HG02798 (cell line): Measurements from ENCODE around the gene LEO1.

Experiments used
- ATAC-seq: cut with Tn5 transposase; IDR thresholded peaks from one replicate; pipeline ENCODE4 v1.9.1; 2021; ENCODE audit warnings: mild to moderate bottlenecking; ENCODE audit not compliant: unreplicated experiment, poor library complexity

The LEO1 gene

DNA sequence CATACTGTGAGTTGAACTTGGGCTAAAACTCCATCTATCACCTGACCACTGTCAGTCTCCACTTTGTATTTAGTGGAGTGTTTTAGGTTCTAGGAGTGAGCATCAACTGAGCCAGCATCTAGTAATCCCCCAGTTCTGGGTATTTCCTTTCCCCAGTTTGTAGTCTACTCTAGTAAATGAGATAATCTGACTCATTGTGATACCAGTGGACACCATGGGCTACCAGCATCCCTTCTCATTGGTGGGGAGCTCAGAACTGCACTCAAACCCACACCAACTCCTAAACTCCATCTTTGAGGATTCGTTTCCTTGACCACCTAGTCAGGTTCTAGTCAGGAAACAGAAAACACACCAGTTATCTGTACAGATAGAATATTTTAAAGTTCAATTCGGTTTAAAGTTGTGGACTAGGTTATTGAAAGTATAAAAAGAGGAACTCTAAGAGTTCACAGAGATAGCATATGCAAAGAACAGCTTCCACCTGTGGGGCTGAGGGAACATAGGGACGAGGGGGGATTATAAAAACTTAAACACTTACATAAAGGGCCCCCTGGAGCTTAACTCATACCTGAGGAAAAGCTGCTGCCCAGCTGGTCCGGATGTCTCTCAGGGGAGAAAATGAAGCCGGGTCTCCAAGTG, 36.0 kb downstream of the LEO1 start:
- ATAC-seq, result peak; percentile 87

DNA sequence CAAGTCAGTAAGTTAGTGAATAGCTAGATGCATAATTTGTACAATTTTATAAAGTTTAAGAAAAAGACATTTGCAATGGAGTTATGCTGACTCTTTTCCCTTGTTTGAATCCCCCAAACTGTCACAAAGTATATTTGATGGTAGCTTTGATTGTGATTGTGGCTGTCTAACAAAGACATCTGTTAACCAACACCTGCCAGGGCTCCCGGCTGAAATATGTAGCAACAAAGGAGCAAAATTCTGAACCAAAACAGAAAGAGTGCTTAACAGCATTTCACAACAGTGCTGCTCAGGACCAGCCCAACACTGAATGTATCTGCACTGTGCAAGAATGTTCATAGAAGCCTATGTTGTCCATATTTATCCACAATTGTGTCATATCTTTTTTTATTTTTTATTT, 39.4 kb downstream of the LEO1 start:
- ATAC-seq, result no peak

DNA sequence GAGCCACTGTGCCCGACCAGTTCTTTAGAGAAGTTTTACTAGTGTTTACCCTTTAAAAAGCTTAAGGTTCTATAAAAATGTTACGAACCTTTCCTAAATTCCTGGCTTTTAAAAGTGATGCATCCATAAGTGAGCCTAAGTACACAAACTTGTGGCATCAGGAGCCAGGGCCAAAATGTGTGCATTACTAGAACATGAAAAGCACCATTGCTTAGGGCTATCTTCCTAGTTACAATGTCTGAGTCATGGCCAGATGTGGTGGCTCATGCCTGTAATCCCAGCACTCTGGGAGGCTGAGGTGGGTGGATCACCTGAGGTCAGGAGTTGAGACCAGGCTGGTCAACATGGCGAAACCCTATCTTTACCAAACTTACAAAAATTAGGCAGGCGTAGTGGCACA, 39.9 kb downstream of the LEO1 start:
- ATAC-seq, result no peak

DNA sequence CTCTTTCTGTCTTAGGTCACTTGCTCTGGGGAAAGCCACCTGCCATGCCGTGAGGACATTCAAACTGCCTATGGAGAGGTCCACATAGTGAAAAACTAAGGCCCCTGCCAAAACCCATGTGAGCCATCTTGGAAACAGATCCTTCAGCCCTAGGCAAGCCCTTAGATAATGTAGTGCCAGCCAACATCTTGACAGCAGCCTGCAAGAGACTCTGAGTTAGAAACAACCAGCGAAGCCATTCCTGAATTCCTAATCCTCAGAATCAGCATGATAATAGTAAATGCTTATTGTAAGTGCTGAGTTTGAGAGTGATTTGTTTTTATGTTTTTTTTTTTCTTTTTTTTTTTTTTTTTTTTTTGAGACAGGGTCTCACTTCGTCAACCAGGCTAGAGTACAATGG, 40.6 kb downstream of the LEO1 start:
- ATAC-seq, result no peak

DNA sequence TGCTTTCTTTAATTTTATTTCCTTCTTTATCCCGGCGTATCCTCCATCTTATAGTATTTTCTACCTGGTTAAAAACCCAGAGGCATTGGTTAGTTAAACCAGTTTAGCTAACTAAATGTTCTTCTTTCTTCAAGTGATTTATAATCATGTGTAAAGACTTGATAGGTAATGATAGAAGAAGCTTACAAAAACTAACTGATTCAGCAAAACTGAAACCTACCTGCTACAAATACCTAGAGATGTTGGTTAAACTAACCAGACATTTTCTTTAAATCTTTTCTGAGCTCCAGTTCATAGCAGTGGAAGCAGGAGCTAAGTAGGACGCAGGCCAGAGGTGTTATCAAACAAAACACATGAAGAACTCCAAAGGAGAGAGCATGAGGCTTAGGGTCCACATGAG, 44.8 kb downstream of the LEO1 start:
- no peak for ATAC-seq

DNA sequence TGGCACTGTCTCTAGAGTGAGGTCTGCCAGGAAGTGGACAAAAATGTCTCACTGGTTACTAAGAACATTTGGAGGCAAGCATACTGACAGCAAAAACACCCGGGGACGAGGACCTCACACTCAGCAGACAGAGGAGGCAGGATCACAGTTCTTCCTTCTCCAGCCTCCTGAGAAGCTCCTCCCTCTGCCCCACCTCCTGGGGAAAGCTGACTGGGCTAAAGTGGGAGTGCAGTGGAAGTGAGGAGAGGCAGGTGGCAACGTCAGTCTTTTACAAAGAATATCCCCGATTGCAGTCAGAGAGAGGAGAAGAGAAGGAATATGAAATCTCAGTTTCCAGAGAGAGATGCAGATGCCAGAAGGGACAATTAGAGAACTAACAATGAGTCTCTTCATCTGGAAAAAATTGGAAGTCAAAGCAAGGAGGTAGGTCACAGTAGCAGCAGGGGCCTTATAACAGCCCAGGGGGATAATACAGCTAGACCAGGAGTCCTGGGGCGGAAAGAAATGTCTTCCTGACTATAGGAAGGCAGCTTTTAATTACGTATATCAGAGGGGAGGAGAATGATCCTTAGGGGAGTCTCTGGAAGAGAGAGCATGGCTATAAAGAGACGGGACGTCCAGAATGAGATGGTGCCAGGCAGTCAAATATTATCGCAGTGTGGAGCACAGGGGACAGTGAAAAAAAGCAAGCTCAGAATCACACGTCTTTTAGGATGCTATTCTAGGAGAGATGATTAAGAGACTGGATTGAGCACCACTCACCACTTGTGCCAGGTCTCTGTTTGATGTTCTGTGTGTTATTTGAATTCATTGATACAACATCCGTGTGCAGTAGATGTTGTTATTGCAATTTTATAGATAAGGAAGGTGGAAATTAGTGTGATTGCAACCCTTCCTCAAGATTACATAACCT, 47.2 kb downstream of the LEO1 start:
- no peak for ATAC-seq

DNA sequence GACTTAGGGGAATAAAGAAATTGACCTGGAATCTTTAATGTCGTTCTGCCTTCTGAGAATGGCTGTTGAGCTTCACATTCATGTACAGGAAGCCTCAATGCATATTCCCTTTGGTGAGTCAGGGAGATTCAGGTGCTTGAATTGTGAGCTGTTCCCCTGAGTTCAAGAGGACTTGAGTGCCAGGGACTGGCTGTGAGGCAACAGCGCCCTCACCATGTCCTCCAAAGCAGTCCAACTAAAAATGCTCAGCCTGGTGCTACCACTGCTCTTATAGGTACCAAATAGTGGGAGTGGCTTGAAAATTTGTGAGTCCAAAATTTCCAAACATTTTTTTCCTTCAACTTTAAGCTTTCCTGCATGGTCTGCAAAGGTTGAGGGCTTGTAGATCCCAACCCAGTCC, 54.1 kb downstream of the LEO1 start:
- no peak for ATAC-seq

DNA sequence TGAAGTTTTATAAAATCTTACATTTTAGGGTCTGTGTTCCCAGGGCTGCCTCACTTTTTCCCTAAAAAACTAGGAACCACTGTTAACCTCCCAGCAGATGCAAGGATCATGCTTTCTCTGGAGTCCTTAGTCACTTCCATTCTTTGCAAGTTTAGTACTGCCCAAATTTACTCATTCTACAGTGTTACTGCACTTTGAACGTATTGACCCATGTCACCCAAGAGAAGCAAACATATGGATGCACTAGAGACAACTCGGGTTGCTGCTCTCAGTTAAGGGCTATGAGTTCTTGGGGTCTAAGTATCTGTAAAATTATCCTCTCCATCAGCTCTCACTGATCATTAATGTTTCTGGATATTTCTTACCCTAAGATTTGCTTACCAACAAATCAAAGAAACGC, 59.0 kb downstream of the LEO1 start:
- ATAC-seq, result no peak

DNA sequence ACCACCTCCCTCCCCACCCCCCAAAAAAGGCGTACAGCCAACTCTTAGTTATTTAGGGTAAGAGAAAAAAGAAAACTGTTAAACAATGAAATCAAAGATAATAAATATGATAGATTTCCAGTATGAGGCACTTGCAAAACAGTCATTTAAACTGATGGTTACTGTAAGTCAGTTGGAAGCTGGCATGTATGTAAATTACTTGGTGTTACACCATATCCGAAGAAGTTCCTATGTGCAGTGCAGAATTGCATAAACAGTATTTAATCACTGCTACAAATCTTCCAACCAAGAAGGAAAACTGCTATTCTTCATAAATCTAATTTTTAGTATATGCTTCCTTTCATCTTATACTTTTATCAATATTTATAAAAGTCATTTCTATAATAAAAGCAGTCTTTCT, 62.0 kb downstream of the LEO1 start:
- no peak for ATAC-seq

DNA sequence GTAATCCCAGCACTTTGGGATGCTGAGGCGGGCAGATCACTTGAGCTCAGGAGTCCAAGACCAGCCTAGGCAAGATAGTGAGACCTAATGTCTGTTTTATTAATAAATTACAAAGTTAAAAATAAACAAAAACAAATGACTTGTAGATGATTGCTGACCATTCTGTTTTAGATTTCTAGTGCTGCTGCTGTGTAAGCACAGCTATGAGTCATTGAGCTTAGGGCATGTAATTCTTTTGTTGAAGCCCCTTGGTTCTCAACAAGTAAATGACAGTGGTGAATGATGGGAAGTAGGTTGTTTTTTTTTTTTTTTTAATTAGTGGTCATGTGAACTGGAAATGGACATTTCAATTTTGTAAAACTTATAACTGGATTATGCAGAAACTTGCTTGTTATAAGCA, 63.3 kb downstream of the LEO1 start:
- ATAC-seq, result no peak

DNA sequence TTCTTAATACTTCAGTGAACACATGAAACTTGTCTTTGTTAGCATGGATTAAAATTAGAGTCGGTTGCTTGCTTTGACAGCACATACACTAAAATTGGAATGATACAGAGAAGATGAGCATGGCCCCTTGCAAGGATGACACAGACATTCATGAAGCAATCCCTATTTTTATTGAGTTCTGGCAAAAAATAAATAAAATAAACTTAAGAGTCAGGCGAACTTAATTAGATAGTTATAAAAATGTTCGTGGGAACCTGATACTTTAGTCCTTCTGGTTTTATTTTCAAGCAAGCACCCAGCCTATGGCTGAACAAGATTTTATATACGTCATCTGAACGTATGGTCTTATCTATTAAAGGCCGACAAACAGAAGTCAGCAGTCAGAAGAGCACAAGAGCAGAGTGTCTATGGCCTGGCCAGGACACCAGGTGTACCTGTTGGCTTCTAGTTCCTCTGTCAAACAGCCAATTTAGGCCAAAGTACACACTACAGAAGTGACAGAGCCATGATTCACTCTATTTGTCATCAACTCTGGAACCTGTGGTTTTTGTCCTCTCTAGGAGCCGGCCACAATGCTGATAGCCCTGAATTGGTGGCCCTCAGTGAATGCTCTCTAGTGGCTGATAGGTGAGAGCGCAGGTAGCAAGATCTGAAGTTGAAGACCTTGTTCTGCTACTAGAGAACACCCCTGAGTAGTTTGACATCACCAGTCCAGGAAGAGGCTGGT, 64.3 kb downstream of the LEO1 start:
- ATAC-seq, result no peak

DNA sequence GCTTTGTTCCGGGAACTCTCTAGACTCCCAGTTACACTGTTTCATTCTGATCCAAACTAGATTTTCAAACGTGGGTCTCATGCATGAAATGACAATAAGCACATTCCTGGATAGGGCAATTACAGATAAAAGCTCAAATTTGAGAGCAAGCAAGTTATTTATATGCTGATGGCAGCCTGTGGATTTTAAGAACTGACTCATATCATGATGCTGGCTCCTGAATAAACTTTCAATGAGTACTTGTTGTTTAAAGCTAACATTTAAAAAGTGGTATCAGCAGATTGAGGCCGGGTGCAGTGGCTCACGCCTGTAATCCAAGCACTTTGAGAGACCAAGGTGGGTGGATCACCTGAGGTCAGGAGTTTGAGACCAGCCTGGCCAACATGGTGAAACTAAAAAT, 66.6 kb downstream of the LEO1 start:
- no peak for ATAC-seq

DNA sequence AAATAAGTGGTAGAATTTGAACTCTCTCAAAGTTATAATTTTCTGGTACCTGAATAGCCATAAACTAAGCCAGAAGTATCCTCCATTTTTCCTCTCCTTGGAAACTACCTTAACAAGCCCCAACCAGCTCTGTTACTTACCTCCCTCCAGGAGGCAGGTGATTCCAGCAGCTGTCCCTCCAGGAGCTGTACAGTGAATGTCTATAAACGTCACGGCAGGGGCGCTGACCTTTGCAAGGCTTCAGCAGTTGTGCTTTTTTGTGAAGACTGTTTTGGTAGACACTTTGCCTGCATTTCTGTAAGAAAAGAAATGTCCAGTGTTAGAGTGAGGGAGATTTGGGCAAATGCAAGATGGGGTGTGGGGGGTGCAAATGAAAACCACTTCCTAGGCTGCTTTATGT, 67.2 kb downstream of the LEO1 start:
- no peak for ATAC-seq

DNA sequence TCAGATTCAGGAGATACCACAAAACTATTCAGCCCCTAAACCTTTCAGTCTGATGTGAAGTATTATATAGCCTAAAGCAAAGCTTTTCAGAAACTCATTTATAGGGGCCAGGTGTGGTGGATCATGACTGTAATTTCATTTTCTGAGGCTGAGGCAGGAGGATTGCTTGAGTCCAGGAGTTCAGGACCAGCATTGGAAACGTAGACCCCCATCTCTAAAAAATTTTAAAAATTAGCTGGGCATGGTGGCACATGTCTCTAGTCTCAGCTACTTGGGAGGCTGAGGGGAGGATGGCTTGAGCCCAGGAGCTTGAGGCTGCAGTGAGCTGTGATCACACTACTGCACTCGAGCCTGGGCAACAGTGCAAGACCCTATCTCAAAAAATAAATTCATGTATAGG, 82.1 kb downstream of the LEO1 start:
- ATAC-seq, result no peak

DNA sequence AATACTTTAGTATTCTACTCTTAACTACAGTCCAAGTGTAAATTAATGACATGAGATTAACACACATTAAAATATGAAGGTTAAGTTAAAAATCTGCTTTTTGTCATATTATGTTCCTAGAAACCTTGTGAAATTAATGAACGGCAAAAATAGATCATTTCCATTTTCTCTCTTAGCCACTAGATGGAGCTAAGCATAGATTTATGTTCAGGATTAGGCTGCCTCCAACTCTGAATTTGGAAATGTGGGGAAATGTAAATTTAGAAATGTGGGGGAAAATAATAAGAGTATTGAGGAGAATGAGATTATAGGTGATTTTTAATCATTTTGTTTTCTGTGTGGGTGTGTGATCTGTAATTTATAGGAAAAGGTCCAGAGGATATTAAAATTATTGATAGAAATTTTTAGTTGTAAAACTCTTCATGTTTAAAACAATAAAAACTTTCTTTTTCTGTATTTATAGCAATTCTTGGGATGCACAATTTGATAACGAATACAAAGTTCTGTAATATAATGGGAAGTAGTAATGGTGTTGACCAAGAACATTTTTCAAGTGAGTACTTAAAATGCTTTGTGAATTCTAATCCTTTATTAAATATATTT, 82.9 kb downstream of the LEO1 start:
- ATAC-seq, result no peak
